GM23338 (cell line): Measurements from ENCODE around the gene SORCS2.

ENCODE experiments used
- CTCF ChIP-seq, 2 experiments: fragments of 200-600 bp in 1 of 2; sonication (generic) in 1 of 2; conservative IDR thresholded peaks; 2 replicates each; pipeline versions ENCODE4 v1.5.1 to v1.6.1; 2016 to 2017; ENCODE audit warnings: antibody characterized with exemption in 2 of 2, low read depth in 2 of 2, mild to moderate bottlenecking in 2 of 2, moderate library complexity in 1 of 2
- EZH2phosphoT487 ChIP-seq: fragments of 200-600 bp; sonication (generic); IDR thresholded peaks from one replicate; pipeline ENCODE4 v1.8.1; 2018; ENCODE audit warnings: antibody characterized with exemption; ENCODE audit not compliant: unreplicated experiment
- POLR2AphosphoS5 ChIP-seq: IDR thresholded peaks from 2 replicates; pipeline ENCODE4 v1.6.1; 2016; ENCODE audit warnings: antibody characterized with exemption, low read depth
- REST ChIP-seq: IDR thresholded peaks from one replicate; pipeline ENCODE4 v1.6.1; 2018; ENCODE audit warnings: antibody characterized with exemption; ENCODE audit not compliant: unreplicated experiment

- no peak for TF ChIP-seq CTCF (conservative IDR thresholded peaks at IDR 0.05; ENCODE audit: low read depth in 2 of 2)
- TF ChIP-seq POLR2AphosphoS5 = no peak
- no peak for TF ChIP-seq EZH2phosphoT487
- TF ChIP-seq REST = no peak
Measured at GRCh38 chr4:7337196-7338058, 145.1 kb downstream of the SORCS2 start.
